Measurements from ENCODE around the gene FZD4.
"Not testable (repeated sequence)": the region's sequence is repeated elsewhere in the genome, so short reads cannot be mapped to it uniquely, and the experiment has no call there.

The FZD4 gene

GRCh38 chr11:86938203-86938899 is 16.8 kb downstream of the FZD4 start:
- DNase-seq (ENCODE audit: low read depth, low spot score): no peak

GRCh38 chr11:86937193-86937806 is 17.9 kb downstream of the FZD4 start:
- DNase-seq (ENCODE audit: low read depth, low spot score): not testable (repeated sequence)

- DNase-seq (ENCODE audit: low read depth, low spot score): no peak
Measured at GRCh38 chr11:86934926-86935579, 20.1 kb downstream of the FZD4 start.

- no peak for DNase-seq (ENCODE audit: low read depth, low spot score)
Measured at GRCh38 chr11:86934582-86934900, 20.7 kb downstream of the FZD4 start.

- no peak for DNase-seq (ENCODE audit: low read depth, low spot score)
Measured at GRCh38 chr11:86933891-86934581, 21.2 kb downstream of the FZD4 start.

GRCh38 chr11:86932924-86933875 is 22.0 kb downstream of the FZD4 start:
- DNase-seq (ENCODE audit: low read depth, low spot score): no peak

GRCh38 chr11:86932259-86932585 is 23.0 kb downstream of the FZD4 start:
- no peak for DNase-seq (ENCODE audit: low read depth, low spot score)

GRCh38 chr11:86931548-86932258 is 23.5 kb downstream of the FZD4 start:
- DNase-seq (ENCODE audit: low read depth, low spot score): peak; percentile 45

- DNase-seq (ENCODE audit: low read depth, low spot score): no peak
Measured at GRCh38 chr11:86930957-86931547, 24.1 kb downstream of the FZD4 start.

GRCh38 chr11:86926975-86927374 is 28.2 kb downstream of the FZD4 start:
- DNase-seq (ENCODE audit: low read depth, low spot score): no peak

- DNase-seq (ENCODE audit: low read depth, low spot score): peak; percentile 87
Measured at GRCh38 chr11:86923999-86924766, 31.0 kb downstream of the FZD4 start.

GRCh38 chr11:86922225-86922624 is 33.0 kb downstream of the FZD4 start:
- no peak for DNase-seq (ENCODE audit: low read depth, low spot score)

GRCh38 chr11:86919557-86920210 is 35.5 kb downstream of the FZD4 start:
- peak; percentile 83 for DNase-seq (ENCODE audit: low read depth, low spot score)

GRCh38 chr11:86918973-86919372 is 36.2 kb downstream of the FZD4 start:
- peak; percentile 64 for DNase-seq (ENCODE audit: low read depth, low spot score)

- no peak for DNase-seq (ENCODE audit: low read depth, low spot score)
Measured at GRCh38 chr11:86918496-86918895, 36.7 kb downstream of the FZD4 start.

GRCh38 chr11:86917589-86917988 is 37.6 kb downstream of the FZD4 start:
- peak; percentile 71 for DNase-seq (ENCODE audit: low read depth, low spot score)

GRCh38 chr11:86916330-86916729 is 38.9 kb downstream of the FZD4 start:
- peak; percentile 88 for DNase-seq (ENCODE audit: low read depth, low spot score)

GRCh38 chr11:86915850-86916249 is 39.3 kb downstream of the FZD4 start:
- not testable (repeated sequence) for DNase-seq (ENCODE audit: low read depth, low spot score)

- no peak for DNase-seq (ENCODE audit: low read depth, low spot score)
Measured at GRCh38 chr11:86914865-86915519, 40.2 kb downstream of the FZD4 start.
